ENCODE results near the gene TTC7B.

TTC7B gene

DNA sequence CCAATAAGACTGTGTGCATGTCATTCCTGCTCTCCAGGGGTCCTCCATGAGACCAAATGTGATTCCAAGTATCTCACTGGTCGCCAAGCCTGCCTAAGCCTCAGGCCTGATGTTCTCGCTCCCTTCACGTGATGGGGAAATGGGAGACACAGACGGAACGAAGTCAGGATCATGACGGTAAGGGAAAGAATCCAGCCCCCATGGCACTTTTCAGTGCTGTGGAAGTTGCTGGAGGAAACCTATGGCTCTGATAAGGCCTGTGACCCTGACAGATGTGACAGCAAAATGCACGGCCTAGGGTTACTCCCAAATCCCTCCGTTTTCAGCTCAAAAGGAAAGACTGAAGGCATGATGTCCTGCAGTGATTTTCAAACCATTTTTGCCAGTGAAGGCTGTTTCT, 234.5 kb downstream of the TTC7B start:
- no peaks in the 10 kb centered on the region for H3K36me3 ChIP-seq (ENCODE audit: insufficient read depth, low read length)
- no peak overlapping the region for H3K4me3 ChIP-seq (ENCODE audit: low read depth in 1 of 2, low read length in 2 of 2)
- DNase-seq (no peak), ATAC-seq (ENCODE audit: insufficient read depth, low read depth) (no peak)
- no peak overlapping the region for H3K27ac ChIP-seq (ENCODE audit: low read length)
- TF ChIP-seq EZH2 (IDR thresholded peaks at IDR 0.05; ENCODE audit: borderline replicate concordance, low read depth, low read length, severe bottlenecking): no peak
- TF ChIP-seq, protein P1, sequence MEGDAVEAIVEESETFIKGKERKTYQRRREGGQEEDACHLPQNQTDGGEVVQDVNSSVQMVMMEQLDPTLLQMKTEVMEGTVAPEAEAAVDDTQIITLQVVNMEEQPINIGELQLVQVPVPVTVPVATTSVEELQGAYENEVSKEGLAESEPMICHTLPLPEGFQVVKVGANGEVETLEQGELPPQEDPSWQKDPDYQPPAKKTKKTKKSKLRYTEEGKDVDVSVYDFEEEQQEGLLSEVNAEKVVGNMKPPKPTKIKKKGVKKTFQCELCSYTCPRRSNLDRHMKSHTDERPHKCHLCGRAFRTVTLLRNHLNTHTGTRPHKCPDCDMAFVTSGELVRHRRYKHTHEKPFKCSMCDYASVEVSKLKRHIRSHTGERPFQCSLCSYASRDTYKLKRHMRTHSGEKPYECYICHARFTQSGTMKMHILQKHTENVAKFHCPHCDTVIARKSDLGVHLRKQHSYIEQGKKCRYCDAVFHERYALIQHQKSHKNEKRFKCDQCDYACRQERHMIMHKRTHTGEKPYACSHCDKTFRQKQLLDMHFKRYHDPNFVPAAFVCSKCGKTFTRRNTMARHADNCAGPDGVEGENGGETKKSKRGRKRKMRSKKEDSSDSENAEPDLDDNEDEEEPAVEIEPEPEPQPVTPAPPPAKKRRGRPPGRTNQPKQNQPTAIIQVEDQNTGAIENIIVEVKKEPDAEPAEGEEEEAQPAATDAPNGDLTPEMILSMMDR (IDR thresholded peaks at IDR 0.05; ENCODE audit: borderline replicate concordance, extremely low read depth, low read length, poor library complexity, severe bottlenecking): no peak
- H3K9me3 ChIP-seq (ENCODE audit: insufficient read depth, low read length, severe bottlenecking): no peaks in the 10 kb centered on the region
- H3K9ac ChIP-seq (ENCODE audit: low read depth, low read length): no peak overlapping the region
- no peaks in the 10 kb centered on the region for H3K79me2 ChIP-seq (ENCODE audit: insufficient read depth, low read length)
- no peak overlapping the region for H2AFZ ChIP-seq (ENCODE audit: low read depth, low read length)
- H4K20me1 ChIP-seq (ENCODE audit: insufficient read depth, low read length): no peaks in the 10 kb centered on the region
- H3K4me1 ChIP-seq (ENCODE audit: insufficient read depth, low read length): no peaks in the 10 kb centered on the region
- H3K27me3 ChIP-seq (ENCODE audit: insufficient read depth, low read length, poor library complexity): no peaks in the 10 kb centered on the region
- no peak overlapping the region for H3K4me2 ChIP-seq (ENCODE audit: insufficient read depth, low read length)

DNA sequence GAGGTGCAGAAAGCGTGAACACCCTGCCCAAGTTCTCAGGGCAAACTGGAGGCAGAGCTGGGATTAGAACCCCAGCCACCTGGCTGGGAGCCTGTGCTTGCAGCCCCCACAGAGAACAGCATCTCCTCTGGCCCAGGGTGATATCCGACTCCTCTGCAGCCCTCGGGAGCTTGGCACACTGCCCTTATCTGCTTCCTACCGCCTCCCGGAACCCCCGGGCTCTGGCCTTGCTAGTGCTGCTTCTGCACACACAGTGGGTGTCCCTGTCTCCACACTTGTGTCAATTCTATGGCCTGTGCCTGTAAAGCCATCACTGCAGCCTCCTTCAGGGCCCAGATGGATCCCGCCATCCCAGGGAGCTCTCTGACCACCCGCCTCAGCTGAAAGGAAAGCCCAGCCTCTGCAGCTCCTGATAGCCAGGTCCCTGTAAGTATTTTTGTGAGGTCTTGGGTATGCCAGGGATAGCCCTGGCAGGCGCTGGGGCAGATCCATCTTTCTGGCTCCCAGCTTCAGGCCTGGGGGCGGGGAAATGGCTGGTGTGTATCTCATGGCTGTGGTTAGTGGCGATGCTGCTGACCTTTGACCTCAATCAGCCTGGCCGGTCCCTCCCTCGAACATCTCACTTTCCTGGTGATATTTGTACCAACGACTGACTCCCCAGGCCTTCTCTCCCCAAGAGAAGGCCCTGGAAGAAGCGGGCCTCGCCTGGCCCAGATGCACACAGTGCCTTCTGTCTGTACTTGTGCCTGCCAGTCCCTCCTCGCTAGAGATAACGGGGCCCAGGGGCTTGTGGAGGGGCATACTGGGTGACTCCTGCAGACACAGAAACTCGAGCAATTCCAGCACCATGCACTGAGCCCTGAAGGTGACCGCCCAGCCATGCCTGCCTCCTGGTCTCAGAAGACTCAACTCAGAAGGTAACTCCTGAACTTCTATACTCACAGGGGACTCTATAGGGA, 235.6 kb downstream of the TTC7B start:
- TF ChIP-seq EZH2 (IDR thresholded peaks at IDR 0.05; ENCODE audit: borderline replicate concordance, low read depth, low read length, severe bottlenecking): no peak
- TF ChIP-seq, protein P1 (IDR thresholded peaks at IDR 0.05; ENCODE audit: borderline replicate concordance, extremely low read depth, low read length, poor library complexity, severe bottlenecking): no peak
- no peak overlapping the region for H3K4me3 ChIP-seq (ENCODE audit: low read depth in 1 of 2, low read length in 2 of 2)
- H3K4me1 ChIP-seq (ENCODE audit: insufficient read depth, low read length): no peaks in the 10 kb centered on the region
- H3K27ac ChIP-seq (ENCODE audit: low read length): no peak overlapping the region
- H3K36me3 ChIP-seq (ENCODE audit: insufficient read depth, low read length): no peaks in the 10 kb centered on the region
- H3K9ac ChIP-seq (ENCODE audit: low read depth, low read length): no peak overlapping the region
- no peak overlapping the region for H2AFZ ChIP-seq (ENCODE audit: low read depth, low read length)
- no peaks in the 10 kb centered on the region for H3K9me3 ChIP-seq (ENCODE audit: insufficient read depth, low read length, severe bottlenecking)
- H3K79me2 ChIP-seq (ENCODE audit: insufficient read depth, low read length): no peaks in the 10 kb centered on the region
- no peak for ATAC-seq (ENCODE audit: insufficient read depth, low read depth)
- no peak for DNase-seq
- no peaks in the 10 kb centered on the region for H3K27me3 ChIP-seq (ENCODE audit: insufficient read depth, low read length, poor library complexity)
- H3K4me2 ChIP-seq (ENCODE audit: insufficient read depth, low read length): no peak overlapping the region
- no peaks in the 10 kb centered on the region for H4K20me1 ChIP-seq (ENCODE audit: insufficient read depth, low read length)

DNA sequence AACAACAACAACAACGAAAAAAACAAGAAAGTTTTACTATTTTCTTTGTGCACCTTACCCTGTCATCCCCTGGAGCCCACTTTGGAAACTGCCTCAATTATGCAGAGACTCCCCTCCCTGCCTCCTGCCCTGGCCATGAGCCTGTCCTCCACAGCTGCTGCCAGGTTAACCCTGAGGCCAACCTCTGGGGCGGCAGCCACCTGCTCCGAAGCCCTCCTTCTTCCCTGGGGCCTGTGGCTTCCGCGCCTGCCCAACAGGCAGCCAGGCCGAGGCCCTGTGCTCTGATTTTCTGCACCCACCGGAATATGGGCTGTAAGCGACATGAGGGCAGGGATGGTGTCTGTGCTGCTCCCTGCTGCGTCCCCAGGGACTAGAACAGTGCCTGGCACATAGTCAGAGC, 236.4 kb downstream of the TTC7B start:
- TF ChIP-seq, protein P1 (IDR thresholded peaks at IDR 0.05; ENCODE audit: borderline replicate concordance, extremely low read depth, low read length, poor library complexity, severe bottlenecking): no peak
- no peak for TF ChIP-seq EZH2 (IDR thresholded peaks at IDR 0.05; ENCODE audit: borderline replicate concordance, low read depth, low read length, severe bottlenecking)
- no peaks in the 10 kb centered on the region; the same call in 1 of the 2 replicates for H4K20me1 ChIP-seq (ENCODE audit: insufficient read depth, low read length)
- no peaks in the 10 kb centered on the region for H3K79me2 ChIP-seq (ENCODE audit: insufficient read depth, low read length)
- H3K9me3 ChIP-seq (ENCODE audit: insufficient read depth, low read length, severe bottlenecking): no peaks in the 10 kb centered on the region
- no peak overlapping the region for H2AFZ ChIP-seq (ENCODE audit: low read depth, low read length)
- no peaks in the 10 kb centered on the region for H3K4me1 ChIP-seq (ENCODE audit: insufficient read depth, low read length)
- DNase-seq (no peak), ATAC-seq (ENCODE audit: insufficient read depth, low read depth) (no peak)
- H3K27ac ChIP-seq (ENCODE audit: low read length): no peak overlapping the region
- no peak overlapping the region for H3K4me2 ChIP-seq (ENCODE audit: insufficient read depth, low read length)
- no peaks in the 10 kb centered on the region for H3K36me3 ChIP-seq (ENCODE audit: insufficient read depth, low read length)
- H3K4me3 ChIP-seq (ENCODE audit: low read depth in 1 of 2, low read length in 2 of 2): no peak overlapping the region
- H3K9ac ChIP-seq (ENCODE audit: low read depth, low read length): no peak overlapping the region
- no peaks in the 10 kb centered on the region for H3K27me3 ChIP-seq (ENCODE audit: insufficient read depth, low read length, poor library complexity)
